GM23248 (cell line): ENCODE results near the gene AK1.

Experiments
- EZH2 ChIP-seq: fragments of 200-600 bp; sonication (generic); IDR thresholded peaks from 2 replicates; pipeline ENCODE4 v1.6.1; 2018; ENCODE audit warnings: antibody characterized with exemption, mild to moderate bottlenecking; ENCODE audit not compliant: insufficient read depth, poor library complexity, severe bottlenecking
- EZH2phosphoT487 ChIP-seq: fragments of 200-600 bp; sonication (generic); IDR thresholded peaks from 2 replicates; pipeline ENCODE4 v1.6.1; 2018; ENCODE audit warnings: antibody characterized with exemption, moderate library complexity, mild to moderate bottlenecking, low read depth; ENCODE audit not compliant: insufficient read depth

GRCh38 chr9:127873886-127874285 lies 3.6 kb downstream of the AK1 start:
- TF ChIP-seq EZH2 (no peak), EZH2phosphoT487 (no peak)
